Activated CD8-positive, alpha-beta memory T cell treated with anti-CD3 and anti-CD28 coated beads, Interleukin-2, amount 50 U/mL, for 24 hours (primary cell): ENCODE results near the gene HMSD.
"Not testable (repeated sequence)": the region's sequence is repeated elsewhere in the genome, so short reads cannot be mapped to it uniquely, and the experiment has no call there.

Experiments used
- DNase-seq: peaks from one replicate; pipeline ENCODE4 v3.0.0-alpha.2; 2020; ENCODE audit errors: extremely low read depth

HMSD gene

GRCh38 chr18:63949068-63949737, at the start of gene HMSD:
Gene HMSD (plus strand): TSS chr18:63949301. CDS start chr18:63953456, 4,155 bp downstream.
- DNase-seq, result peak; percentile 21

GRCh38 chr18:63903851-63904570, 45.1 kb upstream of the HMSD start:
- no peak for DNase-seq

- no peak for DNase-seq
Measured at GRCh38 chr18:63904694-63905093, 44.4 kb upstream of the HMSD start.

- no peak for DNase-seq
Measured at GRCh38 chr18:63905361-63905760, 43.7 kb upstream of the HMSD start.

GRCh38 chr18:63906056-63906455, 43.0 kb upstream of the HMSD start:
- no peak for DNase-seq

- DNase-seq, result no peak
Measured at GRCh38 chr18:63907664-63908063, 41.4 kb upstream of the HMSD start, which contains the start of gene SERPINB10. Gene SERPINB10 (plus strand): TSS chr18:63907958. CDS start chr18:63915511, 7,553 bp downstream.

GRCh38 chr18:63908858-63909257, 40.2 kb upstream of the HMSD start:
- no peak for DNase-seq

GRCh38 chr18:63909870-63910269, 39.2 kb upstream of the HMSD start:
- DNase-seq, result no peak

- DNase-seq, result no peak
Measured at GRCh38 chr18:63917817-63918216, 31.3 kb upstream of the HMSD start.

GRCh38 chr18:63922049-63922448, 27.1 kb upstream of the HMSD start:
- DNase-seq, result no peak

GRCh38 chr18:63924551-63924950, 24.6 kb upstream of the HMSD start:
- DNase-seq, result no peak

- DNase-seq, result no peak
Measured at GRCh38 chr18:63928331-63928730, 20.8 kb upstream of the HMSD start.

- not testable (repeated sequence) for DNase-seq
Measured at GRCh38 chr18:63929369-63929768, 19.7 kb upstream of the HMSD start.

GRCh38 chr18:63930773-63931354, 18.2 kb upstream of the HMSD start:
- DNase-seq, result no peak

- DNase-seq, result peak; percentile 12
Measured at GRCh38 chr18:63936156-63936931, 12.8 kb upstream of the HMSD start.

GRCh38 chr18:63936932-63937393, 12.1 kb upstream of the HMSD start:
- DNase-seq, result no peak

GRCh38 chr18:63940008-63940407, 9.1 kb upstream of the HMSD start:
- DNase-seq, result no peak

- DNase-seq, result not testable (repeated sequence)
Measured at GRCh38 chr18:63940543-63941050, 8.5 kb upstream of the HMSD start.

- DNase-seq, result no peak
Measured at GRCh38 chr18:63947051-63947790, 1.9 kb upstream of the HMSD start.

- no peak for DNase-seq
Measured at GRCh38 chr18:63951302-63951705, 2.2 kb downstream of the HMSD start.

GRCh38 chr18:63953811-63954210, 4.7 kb downstream of the HMSD start:
- DNase-seq, result no peak
